H1 (cell line): Measurements from ENCODE around the gene SLC2A13. TPM values are rescaled to one million over a fixed set of nuclear protein-coding genes. Genes with fewer than 3 reads are reported as not detected.
A peak's percentile ranks its signal among the peaks of the same experiment; 100 is the strongest.

Source experiments
- HDAC2 ChIP-seq, 2 experiments: fragments of 300-600 bp in 1 of 2; sonication (generic) in 1 of 2; IDR thresholded peaks; 2 replicates each; pipeline ENCODE4 v1.6.1; 2011 to 2012; ENCODE audit warnings: low read depth in 2 of 2, low read length in 2 of 2, mild to moderate bottlenecking in 2 of 2, moderate library complexity in 2 of 2, borderline replicate concordance in 1 of 2, inconsistent platforms in 1 of 2
- SP1 ChIP-seq: IDR thresholded peaks from 2 replicates; pipeline ENCODE4 v1.6.1; 2011; ENCODE audit warnings: low read depth, low read length
- polyA plus RNA-seq, 7 experiments: library from polyadenylated mRNA; depleted of rRNA in 3 of 7; stranded (reverse) in 5 of 7; unstranded in 2 of 7; fragments of >200 nt in 5 of 7; fragments of 200-250 nt in 2 of 7; gene quantifications; 1 replicate in 5 of 7; 2 replicates in 1 of 7; 4 replicates in 1 of 7; pipeline versions ENCODE4 v1.2.1 to v1.2.3, GENCODE V29; 2011 to 2013; ENCODE audit warnings: missing spikeins in 2 of 7, mixed read lengths in 2 of 7
- total RNA-seq: library from RNA; stranded (reverse); fragmentation: NEBNext Ultra II Directional; extraction: Animal tissue kit (Norgen Biotek cat#: 25700); gene quantifications from 2 replicates; pipeline ENCODE4 v1.2.1, GENCODE V29; 2021

Gene SLC2A13
- total and polyA plus RNA-seq, 2 of the 8 experiments (the other 6 are each of a cell fraction or from before 2014, with no cell fraction given) = 2.8 to 9.6 TPM

DNA sequence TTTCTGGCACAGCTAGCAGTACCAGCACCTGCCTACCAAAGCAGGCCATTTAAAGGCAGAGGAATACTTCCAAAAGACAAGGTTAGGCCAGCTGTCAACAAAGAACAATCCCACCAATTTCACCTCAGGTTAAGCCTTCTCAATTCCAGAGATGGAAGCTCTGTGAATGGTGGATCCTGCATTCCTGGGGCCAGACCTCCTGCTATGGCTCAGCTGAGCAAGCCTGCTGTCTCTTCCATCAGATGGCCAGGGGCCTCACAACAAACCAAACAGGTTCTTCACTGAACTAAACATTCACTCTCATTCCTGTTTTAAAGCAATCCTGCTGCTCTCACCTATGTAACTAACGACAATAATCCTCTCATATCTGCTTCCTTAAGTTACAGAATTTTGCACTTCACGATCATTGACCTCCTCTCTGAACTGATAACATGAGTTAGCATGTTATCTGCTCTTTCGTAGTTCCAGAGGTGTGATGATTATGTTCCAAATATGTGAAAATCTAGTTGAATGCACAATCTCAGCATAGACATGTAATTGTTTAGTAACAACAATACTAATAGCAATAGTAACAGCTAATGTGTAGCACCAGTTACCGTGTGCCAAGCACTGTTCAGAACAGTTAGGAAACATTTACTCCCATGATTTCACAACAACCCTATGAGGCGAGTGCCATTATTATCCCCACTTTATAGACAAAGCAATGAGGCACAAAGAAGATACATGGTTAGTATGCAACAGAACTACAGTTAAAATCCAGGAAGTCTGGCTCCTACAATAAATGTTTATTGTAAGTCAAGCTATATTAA is 73.2 kb downstream of the SLC2A13 start (continued):
- peak; percentile 44 to 81; a peak in 1 of 4 replicates for TF ChIP-seq HDAC2 (IDR thresholded peaks at IDR 0.05; ENCODE audit: borderline replicate concordance in 1 of 2, low read depth in 2 of 2, low read length in 2 of 2)
- TF ChIP-seq SP1 = peak; percentile 75; the same call in 1 of the 2 replicates
- TF ChIP-seq, all 59 proteins: peak for 7
